Right cardiac atrium (tissue), 5 donors: ENCODE results near the gene B3GNT7. TPM values are rescaled to one million over a fixed set of nuclear protein-coding genes. Genes with fewer than 3 reads are reported as not detected.
A peak's percentile ranks its signal among the peaks of the same experiment; 100 is the strongest.
"Not testable (repeated sequence)": the region's sequence is repeated elsewhere in the genome, so short reads cannot be mapped to it uniquely, and the experiment has no call there.

Experiments used
- ATAC-seq, 2 donors: fragments of 200-7000 bp; cut with Tn5 transposase; one replicate each; pipeline versions ENCODE4 v1.8.0 to v1.9.1; 2020; ENCODE audit warnings: moderate library complexity in 2 of 2, mild to moderate bottlenecking in 1 of 2
- DNase-seq, 3 donors: peaks; one replicate each; pipeline ENCODE4 v3.0.0-alpha.2; 2020
- H3K27ac ChIP-seq: one replicate; pipeline ENCODE4 v1.5.1; 2013; ENCODE audit warnings: mild to moderate bottlenecking, low read length, control low read depth, moderate library complexity
- H3K27me3 ChIP-seq: one replicate; pipeline ENCODE4 v1.6.1; 2013; ENCODE audit not compliant: control insufficient read depth, insufficient read depth
- H3K4me1 ChIP-seq: one replicate; pipeline ENCODE4 v1.6.1; 2013; ENCODE audit warnings: low read length; ENCODE audit not compliant: control insufficient read depth, insufficient read depth
- H3K4me3 ChIP-seq: one replicate; pipeline ENCODE4 v1.5.1; 2013; ENCODE audit warnings: low read length, control low read depth
- H3K9me3 ChIP-seq: one replicate; pipeline ENCODE4 v1.6.1; 2013; ENCODE audit warnings: low read length; ENCODE audit not compliant: control insufficient read depth
- WGBS: extraction: QIAGEN DNeasy Blood & Tissue Kit; methylation state at CpG from one replicate; pipeline ENCODE4 v1.1.7; 2013; 5-methylcytosine and 5-hydroxymethylcytosine counted together
- intact Hi-C, 4 donors: fragments of 100-400 bp; cut with DNase I; formaldehyde crosslinking; loops; one replicate each; pipeline versions ENCODE4 v1.11.0 to v1.14.0; 2022 to 2023
- polyA plus RNA-seq: library from polyadenylated mRNA; stranded (reverse); fragments of 200-250 nt; gene quantifications from one replicate; pipeline ENCODE4 v1.2.3, GENCODE V29; 2013
- total RNA-seq, 4 donors: library from RNA; stranded (reverse); fragmentation: NEBNext Ultra II Directional; extraction: Animal tissue kit (Norgen Biotek cat#: 25700); gene quantifications; one replicate each; pipeline ENCODE4 v1.2.1, GENCODE V29; 2021
- donor health status: healthy with polysubstance abuse.
- donor health status: DM: no; HTN: yes; CAD: no.
- donor health status: DM: no; HTN: no; CAD: no.
- donor health status: DM: no; HTN: yes; CAD: no; lungs with severe emphysema.
- donor health status: DM: yes; HTN: yes; CAD: no.

B3GNT7 gene
- total and polyA plus RNA-seq, 5 donors, result 2.5 to 7.3 (median 5.9) TPM

DNA sequence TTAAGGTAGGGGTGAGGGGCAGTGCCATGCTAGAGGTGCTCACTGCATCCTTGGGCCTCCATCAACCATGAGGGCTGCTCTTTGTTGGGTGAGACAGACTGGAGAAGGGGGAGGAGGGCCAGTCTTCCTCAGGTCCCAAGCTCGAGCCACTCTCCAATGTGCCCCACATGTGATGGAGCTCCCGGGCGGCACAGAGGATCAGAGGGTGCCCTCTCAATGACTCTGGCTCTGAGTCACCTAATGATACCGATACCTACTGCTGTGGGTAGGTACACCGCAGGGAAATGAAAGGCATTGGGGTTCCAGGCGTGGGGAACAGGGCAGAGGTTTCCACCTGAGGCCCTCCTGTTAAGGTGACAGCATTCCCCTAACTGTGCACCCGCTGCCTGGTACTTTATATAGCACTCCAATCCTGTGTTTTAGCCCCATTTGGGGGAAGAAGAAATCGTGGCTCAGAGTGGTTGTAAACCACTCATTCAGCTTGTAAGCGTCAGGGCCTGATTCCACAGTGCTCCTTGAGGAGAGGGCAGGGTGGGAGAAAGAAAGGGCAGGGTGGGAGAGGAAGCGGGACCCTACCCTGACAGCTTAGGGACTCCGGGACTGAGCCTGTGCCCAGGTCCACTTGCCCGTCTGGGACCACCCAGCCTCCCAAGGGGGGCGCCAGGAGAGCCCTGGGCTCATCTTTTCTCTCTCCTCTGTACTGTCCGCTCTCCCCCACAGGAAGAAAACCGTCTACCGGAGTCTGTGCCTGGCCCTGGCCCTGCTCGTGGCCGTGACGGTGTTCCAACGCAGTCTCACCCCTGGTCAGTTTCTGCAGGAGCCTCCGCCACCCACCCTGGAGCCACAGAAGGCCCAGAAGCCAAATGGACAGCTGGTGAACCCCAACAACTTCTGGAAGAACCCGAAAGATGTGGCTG is 1.8 kb downstream of the B3GNT7 start:
- WGBS, result 95% methylated on average over 22 of the region's 22 CpGs
- intact Hi-C loops, result loop anchor here in 3 of 4 donors (2.0 to 10.0 kb wide), 3 partner anchors 100 to 102 kb away; no protein-coding TSS in a partner anchor
- H3K4me3 ChIP-seq, result no peak overlapping the region

DNA sequence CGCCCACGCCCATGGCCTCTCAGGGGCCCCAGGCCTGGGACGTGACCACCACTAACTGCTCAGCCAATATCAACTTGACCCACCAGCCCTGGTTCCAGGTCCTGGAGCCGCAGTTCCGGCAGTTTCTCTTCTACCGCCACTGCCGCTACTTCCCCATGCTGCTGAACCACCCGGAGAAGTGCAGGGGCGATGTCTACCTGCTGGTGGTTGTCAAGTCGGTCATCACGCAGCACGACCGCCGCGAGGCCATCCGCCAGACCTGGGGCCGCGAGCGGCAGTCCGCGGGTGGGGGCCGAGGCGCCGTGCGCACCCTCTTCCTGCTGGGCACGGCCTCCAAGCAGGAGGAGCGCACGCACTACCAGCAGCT is 2.4 kb downstream of the B3GNT7 start:
- no peak for ATAC-seq
- intact Hi-C loops, result loop anchor here in 3 of 4 donors (2.0 to 10.0 kb wide), 3 partner anchors 101 to 103 kb away; no protein-coding TSS in a partner anchor

More for the DNA sequence above, 1.8 kb downstream of the B3GNT7 start:
- no peak for DNase-seq
- ATAC-seq, result no peak
- Histone ChIP-seq H3K4me1 (peaks cover 5% of the 10 kb centered on the region), H3K27ac (no peak overlapping the region), H3K9me3 (no peaks in the 10 kb centered on the region), H3K27me3 (no peaks in the 10 kb centered on the region)

DNA sequence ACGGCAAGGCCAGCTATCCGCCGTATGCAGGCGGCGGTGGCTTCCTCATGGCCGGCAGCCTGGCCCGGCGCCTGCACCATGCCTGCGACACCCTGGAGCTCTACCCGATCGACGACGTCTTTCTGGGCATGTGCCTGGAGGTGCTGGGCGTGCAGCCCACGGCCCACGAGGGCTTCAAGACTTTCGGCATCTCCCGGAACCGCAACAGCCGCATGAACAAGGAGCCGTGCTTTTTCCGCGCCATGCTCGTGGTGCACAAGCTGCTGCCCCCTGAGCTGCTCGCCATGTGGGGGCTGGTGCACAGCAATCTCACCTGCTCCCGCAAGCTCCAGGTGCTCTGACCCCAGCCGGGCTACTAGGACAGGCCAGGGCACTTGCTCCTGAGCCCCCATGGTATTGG is 3.1 kb downstream of the B3GNT7 start:
- no peaks in the 10 kb centered on the region for H3K9me3 ChIP-seq
- H3K4me3 ChIP-seq, result no peak overlapping the region
- H3K27me3 ChIP-seq, result no peaks in the 10 kb centered on the region
- no peak for ATAC-seq
- H3K4me1 ChIP-seq, result peaks cover 5% of the 10 kb centered on the region
- WGBS, result 93% methylated on average over 27 of the region's 27 CpGs
- intact Hi-C loops, result loop anchor here in 2 of 4 donors (5.0 to 10.0 kb wide), 2 partner anchors 101 to 104 kb away; no protein-coding TSS in a partner anchor
- no peak for DNase-seq
- H3K27ac ChIP-seq, result no peak overlapping the region

More for the DNA sequence above, 2.4 kb downstream of the B3GNT7 start:
- 98% methylated on average over 28 of the region's 28 CpGs for WGBS
- Histone ChIP-seq H3K27me3 (no peaks in the 10 kb centered on the region), H3K27ac (no peak overlapping the region), H3K9me3 (no peaks in the 10 kb centered on the region), H3K4me3 (no peak overlapping the region), H3K4me1 (peaks cover 5% of the 10 kb centered on the region)
- DNase-seq, result no peak

DNA sequence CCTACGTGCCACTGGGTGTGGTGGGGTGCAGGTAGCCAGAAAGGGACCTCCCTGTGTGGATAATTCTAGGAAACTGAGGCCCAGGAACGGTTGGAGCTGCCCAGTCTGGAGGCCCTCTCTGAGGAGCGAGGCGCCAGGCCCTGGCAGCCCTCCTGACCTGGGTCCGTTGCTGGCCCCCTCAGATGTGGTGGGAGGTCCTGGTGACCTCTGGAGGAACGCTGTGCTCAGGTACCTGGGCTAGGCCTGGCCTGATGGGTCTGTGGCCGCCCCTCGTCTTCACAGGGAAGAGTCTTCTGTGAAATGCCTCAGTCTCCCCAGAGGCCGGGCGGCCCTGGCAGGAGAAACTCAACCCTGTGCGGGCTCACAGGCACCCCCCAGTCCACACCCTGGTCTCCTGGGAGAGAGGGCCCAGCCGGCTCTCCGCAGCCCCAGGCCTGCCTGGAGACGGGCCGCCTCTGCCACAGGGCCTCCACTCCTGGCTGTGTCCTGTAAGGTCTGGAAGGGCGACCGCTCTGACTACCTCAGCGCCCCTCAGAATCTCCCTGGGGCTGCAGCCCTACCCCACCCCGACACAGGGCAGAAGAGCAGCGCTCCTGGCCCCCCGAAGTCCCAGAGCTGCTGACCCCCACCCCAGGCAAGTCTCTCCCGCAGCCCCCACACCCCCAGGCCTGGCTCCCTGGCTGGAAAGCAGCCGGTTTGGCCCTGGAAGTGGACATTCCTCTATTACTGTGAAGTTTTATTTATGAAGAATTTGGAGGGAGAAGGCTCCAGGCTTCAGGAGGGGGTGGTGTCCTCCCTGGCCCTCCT is 3.7 kb downstream of the B3GNT7 start:
- intact Hi-C loops, result loop anchor here in 2 of 4 donors (5.0 to 10.0 kb wide), 2 partner anchors 102 to 104 kb away; no protein-coding TSS in a partner anchor
- 76% methylated on average over 23 of the region's 23 CpGs for WGBS
- Histone ChIP-seq H3K4me1 (peaks cover 5% of the 10 kb centered on the region), H3K9me3 (no peaks in the 10 kb centered on the region), H3K4me3 (no peak overlapping the region), H3K27ac (no peak overlapping the region), H3K27me3 (no peaks in the 10 kb centered on the region)
- DNase-seq (peak in 1 of 3 donors; percentile 72), ATAC-seq (peak; percentile 15 to 25)

DNA sequence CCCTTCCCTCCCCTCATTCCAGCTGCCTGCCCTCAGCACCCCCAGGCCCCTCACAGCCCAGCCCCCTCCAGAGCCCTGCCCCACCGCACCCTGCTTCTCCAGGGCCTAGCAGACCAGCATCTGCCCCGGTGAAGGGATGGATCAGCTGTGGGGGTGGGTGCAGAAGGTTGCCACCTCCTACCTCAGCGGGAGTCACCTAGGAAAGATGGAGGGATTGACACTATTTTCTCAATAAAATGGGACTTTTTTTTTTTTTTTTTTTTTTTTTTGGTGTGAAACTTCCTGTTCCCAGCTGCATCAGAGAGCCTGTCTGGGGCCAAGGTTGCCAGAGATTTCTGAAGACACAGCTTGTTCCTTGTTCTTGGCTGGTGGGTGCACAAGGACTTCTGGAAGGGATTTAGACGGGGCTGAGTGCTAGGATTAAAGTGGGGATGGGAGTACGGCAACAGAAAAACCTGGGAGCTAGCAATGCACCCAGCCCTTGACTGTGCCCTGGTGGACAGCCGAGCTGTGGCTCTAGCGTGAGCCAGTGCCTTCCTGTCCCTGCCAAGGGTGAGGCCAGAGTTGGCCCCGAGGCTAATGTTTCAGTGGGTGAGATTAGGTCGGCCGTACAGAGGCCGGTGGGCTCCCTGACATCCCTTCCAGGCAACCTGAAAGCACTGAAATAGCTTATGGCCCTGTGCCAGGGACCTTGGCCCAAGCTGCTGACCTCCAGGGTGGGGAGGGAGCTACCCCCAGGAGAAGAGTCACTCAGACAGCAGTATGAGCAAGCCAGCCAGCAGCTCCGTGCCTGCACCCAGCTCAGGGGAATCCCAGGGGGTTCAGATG is 4.6 kb downstream of the B3GNT7 start:
- H3K4me3 ChIP-seq, result no peak overlapping the region
- ATAC-seq (peak; percentile 75 to 77), DNase-seq (peak; percentile 61 to 83 (median 79))
- peaks cover 5% of the 10 kb centered on the region for H3K4me1 ChIP-seq
- intact Hi-C loops, result loop anchor here in 3 of 4 donors (5.0 to 10.0 kb wide), 2 partner anchors 103 to 105 kb away; no protein-coding TSS in a partner anchor
- H3K9me3 ChIP-seq, result no peaks in the 10 kb centered on the region
- H3K27ac ChIP-seq, result peak overlapping the region; percentile 25
- WGBS, result 31% methylated on average over 12 of the region's 12 CpGs
- no peaks in the 10 kb centered on the region for H3K27me3 ChIP-seq

DNA sequence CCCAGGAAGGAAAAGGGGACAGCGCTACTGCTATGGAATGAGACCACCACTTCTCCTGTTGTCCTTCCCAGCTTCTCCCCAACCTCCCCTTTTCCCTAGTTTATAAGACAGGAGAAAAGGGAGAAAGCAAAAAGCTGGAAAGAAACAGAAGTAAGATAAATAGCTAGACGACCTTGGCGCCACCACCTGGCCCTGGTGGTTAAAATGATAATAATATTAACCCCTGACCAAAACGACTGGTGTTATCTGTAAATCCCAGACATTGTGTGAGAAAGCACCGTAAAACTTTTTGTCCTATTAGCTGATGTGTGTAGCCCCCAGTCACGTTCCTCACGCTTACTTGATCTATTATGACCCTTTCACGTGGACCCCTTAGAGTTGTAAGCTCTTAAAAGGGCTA is 5.2 kb downstream of the B3GNT7 start:
- ATAC-seq, H3K27me3 ChIP-seq, H3K4me1 ChIP-seq, H3K4me3 ChIP-seq, DNase-seq, H3K27ac ChIP-seq, H3K9me3 ChIP-seq: not testable (repeated sequence)
- intact Hi-C loops, result loop anchor here in 1 of 4 donors (5.0 kb wide), 1 partner anchor 103 kb away; no protein-coding TSS in a partner anchor
- WGBS, result 45% methylated on average over 8 of the region's 8 CpGs

DNA sequence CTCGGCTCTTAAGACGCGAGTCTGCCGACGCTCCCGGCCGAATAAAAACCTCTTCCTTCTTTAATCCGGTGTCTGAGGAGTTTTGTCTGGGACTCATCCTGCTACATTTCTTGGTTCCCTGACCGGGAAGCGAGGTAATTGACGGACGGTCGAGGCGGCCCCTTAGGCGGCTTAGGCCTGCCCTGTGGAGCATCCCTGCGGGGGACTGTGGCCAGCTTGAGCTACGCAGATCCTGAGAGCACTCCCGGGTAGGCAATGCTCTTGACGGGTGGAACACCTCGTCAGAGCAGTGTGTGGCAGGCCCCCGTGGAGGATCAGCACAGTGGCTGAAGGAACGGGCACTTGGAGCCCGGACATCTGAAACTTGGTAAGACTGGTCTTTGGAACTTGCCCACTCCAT is 5.6 kb downstream of the B3GNT7 start:
- 87% methylated on average over 23 of the region's 23 CpGs for WGBS
- ATAC-seq, DNase-seq, H3K9me3 ChIP-seq, H3K4me1 ChIP-seq, H3K27me3 ChIP-seq, H3K27ac ChIP-seq, H3K4me3 ChIP-seq: not testable (repeated sequence)
- intact Hi-C loops, result loop anchor here in 1 of 4 donors (5.0 kb wide), 1 partner anchor 104 kb away; no protein-coding TSS in a partner anchor

DNA sequence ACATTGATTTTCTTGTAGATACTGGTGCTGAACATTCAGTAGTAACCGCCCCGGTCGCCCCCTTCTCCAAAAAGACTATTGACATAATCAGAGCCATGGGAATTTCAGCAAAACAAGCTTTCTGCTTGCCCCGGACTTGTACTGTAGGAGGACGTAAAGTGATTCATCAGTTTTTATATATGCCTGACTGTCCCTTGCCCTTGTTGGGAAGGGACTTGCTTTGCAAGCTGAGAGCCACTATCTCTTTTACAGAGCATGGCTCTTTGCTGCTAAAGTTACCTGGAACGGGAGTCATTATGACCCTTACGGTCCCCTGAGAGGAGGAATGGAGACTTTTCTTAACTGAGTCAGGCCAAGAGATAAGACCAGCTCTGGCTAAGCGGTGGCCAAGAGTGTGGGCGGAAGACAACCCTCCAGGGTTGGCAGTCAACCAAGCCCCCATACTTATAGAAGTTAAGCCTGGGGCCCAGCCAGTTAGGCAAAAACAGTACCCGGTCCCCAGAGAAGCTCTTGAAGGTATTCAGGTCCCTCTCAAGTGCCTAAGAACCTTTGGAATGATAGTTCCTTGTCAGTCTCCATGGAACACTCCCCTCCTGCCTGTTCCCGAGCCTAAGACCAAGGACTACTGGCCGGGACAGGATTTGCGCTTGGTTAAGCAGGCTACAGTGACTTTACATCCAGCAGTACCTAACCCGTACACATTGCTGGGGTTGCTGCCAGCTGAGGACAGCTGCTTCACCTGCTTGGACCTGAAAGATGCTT is 8.1 kb downstream of the B3GNT7 start:
- not testable (repeated sequence) for H3K4me3 ChIP-seq, H3K27me3 ChIP-seq, H3K4me1 ChIP-seq, H3K9me3 ChIP-seq, DNase-seq, H3K27ac ChIP-seq, ATAC-seq
- WGBS, result 33% methylated on average over 14 of the region's 14 CpGs
- intact Hi-C loops, result loop anchor here in 1 of 4 donors (5.0 kb wide), 1 partner anchor 106 kb away; no protein-coding TSS in a partner anchor

DNA sequence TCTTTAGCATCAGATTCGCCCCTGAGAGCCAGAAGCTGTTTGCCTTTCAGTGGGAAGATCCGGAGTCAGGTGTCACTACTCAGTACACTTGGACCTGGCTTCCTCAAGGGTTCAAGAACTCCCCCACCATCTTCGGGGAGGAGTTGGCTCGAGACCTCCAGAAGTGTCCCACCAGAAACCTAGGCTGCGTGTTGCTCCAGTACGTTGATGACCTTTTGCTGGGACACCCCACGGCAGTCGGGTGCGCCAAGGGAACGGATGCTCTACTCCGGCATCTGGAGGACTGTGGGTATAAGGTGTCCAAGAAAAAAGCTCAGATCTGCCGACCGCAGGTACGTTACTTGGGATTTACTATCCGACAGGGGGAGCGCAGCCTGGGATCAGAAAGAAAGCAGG is 8.7 kb downstream of the B3GNT7 start:
- H3K4me1 ChIP-seq, ATAC-seq, H3K4me3 ChIP-seq, H3K27ac ChIP-seq, H3K27me3 ChIP-seq, H3K9me3 ChIP-seq, DNase-seq: not testable (repeated sequence)
- WGBS, result 90% methylated on average over 16 of the region's 16 CpGs
- intact Hi-C loops, result loop anchor here in 1 of 4 donors (5.0 kb wide), 1 partner anchor 107 kb away; no protein-coding TSS in a partner anchor
